Measurements from ENCODE around the gene GHDC. TPM values are rescaled to one million over a fixed set of nuclear protein-coding genes. Genes with fewer than 3 reads are reported as not detected.

The GHDC gene, protein sequence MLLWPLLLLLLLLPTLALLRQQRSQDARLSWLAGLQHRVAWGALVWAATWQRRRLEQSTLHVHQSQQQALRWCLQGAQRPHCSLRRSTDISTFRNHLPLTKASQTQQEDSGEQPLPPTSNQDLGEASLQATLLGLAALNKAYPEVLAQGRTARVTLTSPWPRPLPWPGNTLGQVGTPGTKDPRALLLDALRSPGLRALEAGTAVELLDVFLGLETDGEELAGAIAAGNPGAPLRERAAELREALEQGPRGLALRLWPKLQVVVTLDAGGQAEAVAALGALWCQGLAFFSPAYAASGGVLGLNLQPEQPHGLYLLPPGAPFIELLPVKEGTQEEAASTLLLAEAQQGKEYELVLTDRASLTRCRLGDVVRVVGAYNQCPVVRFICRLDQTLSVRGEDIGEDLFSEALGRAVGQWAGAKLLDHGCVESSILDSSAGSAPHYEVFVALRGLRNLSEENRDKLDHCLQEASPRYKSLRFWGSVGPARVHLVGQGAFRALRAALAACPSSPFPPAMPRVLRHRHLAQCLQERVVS
- total RNA-seq (2022; extraction: Qiagen RNA extraction; ENCODE audit: low read depth): 15.2 to 22.6 TPM (median 19.1 TPM) in 5 replicates

DNA sequence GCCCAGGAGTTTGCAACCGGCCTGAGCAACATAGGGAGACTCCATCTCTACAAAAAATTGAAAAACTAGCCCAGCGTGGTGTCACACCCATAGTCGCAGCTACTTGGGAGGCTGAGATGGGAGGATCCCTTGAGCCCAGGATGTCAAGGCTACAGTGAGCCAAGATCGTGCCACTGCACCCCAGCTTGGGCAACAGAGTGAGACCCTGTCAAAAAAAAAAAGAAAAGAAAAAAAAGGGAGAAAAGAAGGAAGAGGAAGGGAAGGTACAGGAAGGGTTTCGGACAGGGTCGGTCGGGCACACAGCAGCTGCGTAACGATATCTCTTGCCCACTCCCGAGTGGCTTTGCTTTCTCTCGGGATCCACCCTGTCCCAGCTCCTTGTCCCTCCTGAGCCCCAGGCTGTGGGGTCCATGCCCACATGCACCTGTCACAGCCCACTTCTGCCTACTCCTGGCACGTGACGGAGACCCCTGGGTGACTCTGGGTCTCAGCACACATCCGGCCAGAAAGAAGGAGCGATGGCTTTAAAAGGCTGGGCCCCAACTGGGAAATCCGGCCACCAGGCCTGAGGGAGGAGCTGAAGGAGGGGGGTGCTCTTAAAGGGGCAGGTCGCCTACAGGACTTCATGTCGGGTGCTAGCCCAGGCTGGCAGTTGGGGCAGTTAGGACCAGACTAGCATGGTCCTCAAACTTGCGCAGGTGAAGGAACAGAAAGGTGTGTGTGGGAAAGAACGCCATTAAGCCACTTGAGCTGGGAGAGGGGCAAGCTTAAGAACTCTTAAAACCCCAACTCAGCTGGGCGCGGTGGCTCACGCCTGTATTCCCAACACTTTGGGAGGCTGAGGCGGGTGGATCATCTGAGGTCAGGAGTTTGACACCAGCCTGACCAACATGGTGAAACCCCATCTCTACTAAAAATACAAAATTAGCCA, at the start of gene GHDC:
Gene GHDC (minus strand): TSS at position 526 of the 931 bp plus-strand sequence. CDS start 913 bp downstream, outside the sequence.

DNA sequence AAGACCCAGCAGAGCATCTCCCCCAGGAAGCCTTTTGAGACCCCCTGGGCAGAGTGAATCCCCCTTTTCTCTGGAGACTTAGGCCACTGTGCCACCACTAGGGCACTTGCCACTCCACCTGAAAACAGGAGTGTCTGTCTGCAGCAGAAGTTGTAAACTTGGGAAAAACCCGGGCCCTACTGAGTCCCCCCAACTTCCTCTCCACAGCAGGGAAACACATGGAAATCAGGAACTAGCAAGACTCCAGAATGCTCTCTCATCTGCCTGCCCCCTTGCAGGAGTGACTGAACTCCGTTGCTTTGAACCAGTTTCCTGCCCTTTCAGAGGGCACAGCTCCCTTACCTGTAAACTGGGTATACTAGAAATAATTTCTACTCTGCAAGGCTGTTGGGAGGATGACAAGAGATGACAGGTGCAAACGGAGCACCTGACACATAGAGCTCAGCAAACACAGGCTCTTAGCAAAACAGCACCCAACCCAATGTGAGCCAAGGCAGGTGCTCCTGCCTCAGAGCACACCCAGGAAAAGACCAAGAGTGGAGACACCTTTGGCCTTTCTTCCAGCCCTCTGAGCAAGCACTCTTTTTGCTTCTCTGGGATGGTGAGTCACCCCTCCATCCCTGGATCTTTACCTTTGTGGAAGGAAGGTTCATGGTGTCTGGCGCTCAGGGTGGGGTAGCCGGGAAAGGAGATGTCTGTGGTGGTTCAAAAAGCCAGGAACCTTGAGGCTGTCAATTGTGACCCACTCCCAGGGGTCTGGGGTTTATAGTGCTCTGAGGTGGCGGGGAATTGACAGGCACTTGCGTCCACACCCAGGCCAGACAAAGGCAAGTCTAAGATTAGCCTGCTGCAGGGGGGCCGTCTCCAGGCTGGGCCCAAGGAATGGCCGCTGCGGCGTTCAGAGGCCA, 9.3 kb downstream of the GHDC start, which contains the start of gene HCRT:
Gene HCRT (minus strand): TSS at position 740 of the 908 bp plus-strand sequence. CDS start 87 bp downstream, at position 653.

DNA sequence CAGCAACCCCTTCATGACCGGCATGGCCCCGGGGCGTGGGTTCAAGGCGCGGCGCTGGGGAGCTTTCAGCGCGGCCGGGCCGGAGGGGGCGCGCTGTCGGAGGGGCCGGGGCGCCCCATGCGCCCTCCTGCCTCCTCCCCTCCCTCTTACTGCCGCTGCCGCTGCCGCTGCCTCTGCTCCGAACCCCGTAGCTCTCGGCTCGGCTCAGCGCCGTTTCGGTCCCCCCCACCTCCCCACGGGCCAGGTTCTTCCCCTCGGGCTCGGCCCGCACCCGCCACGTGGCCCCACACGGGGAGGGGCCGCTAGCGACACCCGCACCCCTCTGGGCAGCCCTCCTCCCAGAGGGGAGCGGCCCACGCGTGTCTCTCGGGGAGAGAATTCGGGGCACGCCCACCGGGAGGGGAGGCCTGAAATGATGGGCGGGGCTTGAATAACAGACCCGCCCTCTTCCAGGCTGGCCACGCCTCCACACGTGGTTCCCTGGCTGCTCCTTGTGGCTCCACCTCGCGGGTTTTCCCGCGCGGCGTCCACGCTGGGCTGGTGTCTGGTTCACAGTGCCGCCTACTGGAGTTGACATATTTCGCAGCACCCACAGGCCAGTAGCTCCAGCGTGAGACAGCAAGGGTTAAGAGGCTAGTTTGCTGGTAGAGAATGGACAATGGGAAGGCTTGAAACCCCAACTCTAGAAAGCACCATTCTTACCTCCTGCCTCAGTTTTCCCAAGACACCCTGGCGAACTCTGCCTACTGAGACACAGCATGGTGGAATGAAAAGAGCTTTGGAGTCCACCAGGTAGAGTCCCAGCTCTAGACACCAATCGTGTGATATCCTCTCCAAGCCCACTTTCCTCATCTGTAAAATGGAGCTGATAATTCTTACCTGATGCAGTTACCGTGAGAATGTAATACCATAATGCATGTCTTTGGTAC, 13.1 kb downstream of the GHDC start, which contains the start of gene KCNH4:
Gene KCNH4 (minus strand): TSS at position 221 of the 929 bp plus-strand sequence. CDS start 197 bp downstream, at position 24.

Other genes starting within 250 kb of the GHDC start
- 54.4 to 72.8 TPM (median 69.7 TPM) in 5 replicates for gene CNP, start 227.7 kb downstream of the GHDC start, total RNA-seq (2022; extraction: Qiagen RNA extraction; ENCODE audit: low read depth)
- 119 to 139 TPM (median 130 TPM) in 5 replicates for gene DNAJC7, start 177.1 kb downstream of the GHDC start, total RNA-seq (2022; extraction: Qiagen RNA extraction; ENCODE audit: low read depth)
- 43.8 to 50.6 TPM (median 46.6 TPM) in 5 replicates for gene NKIRAS2, start 174.4 kb downstream of the GHDC start, total RNA-seq (2022; extraction: Qiagen RNA extraction; ENCODE audit: low read depth)
- 0.59 to 0.90 TPM (median 0.74 TPM) in 5 replicates for gene C17orf113, start 143.9 kb downstream of the GHDC start, total RNA-seq (2022; extraction: Qiagen RNA extraction; ENCODE audit: low read depth)
- 0.19 to 0.51 TPM (median 0.27 TPM) in 5 replicates for gene ZNF385C, start 96.0 kb downstream of the GHDC start, total RNA-seq (2022; extraction: Qiagen RNA extraction; ENCODE audit: low read depth)
- 0.31 to 0.62 TPM (median 0.50 TPM) in 5 replicates for gene DHX58, start 81.8 kb downstream of the GHDC start, total RNA-seq (2022; extraction: Qiagen RNA extraction; ENCODE audit: low read depth)
- gene KAT2A, start 73.1 kb downstream of the GHDC start, total RNA-seq (2022; extraction: Qiagen RNA extraction; ENCODE audit: low read depth): 34.9 to 53.3 TPM (median 48.7 TPM) in 5 replicates
- not detected in 5 replicates for gene HSPB9, start 71.7 kb downstream of the GHDC start, total RNA-seq (2022; extraction: Qiagen RNA extraction; ENCODE audit: low read depth)
- gene RAB5C, start 39.5 kb downstream of the GHDC start, total RNA-seq (2022; extraction: Qiagen RNA extraction; ENCODE audit: low read depth): 222 to 281 TPM (median 259 TPM) in 5 replicates
- 0.24 to 0.65 TPM (median 0.42 TPM) in 5 replicates for gene KCNH4, start 13.4 kb downstream of the GHDC start, total RNA-seq (2022; extraction: Qiagen RNA extraction; ENCODE audit: low read depth)
- gene HCRT, start 9.0 kb downstream of the GHDC start, total RNA-seq (2022; extraction: Qiagen RNA extraction; ENCODE audit: low read depth): 0.34 TPM in 1 of 5 replicates, not detected in the others
- 21.0 to 28.8 TPM (median 26.4 TPM) in 5 replicates for gene STAT5B, start 81.9 kb upstream of the GHDC start, total RNA-seq (2022; extraction: Qiagen RNA extraction; ENCODE audit: low read depth)
- gene STAT5A, start 94.0 kb upstream of the GHDC start, total RNA-seq (2022; extraction: Qiagen RNA extraction; ENCODE audit: low read depth): 4.7 to 7.6 TPM (median 5.6 TPM) in 5 replicates
- 75.3 to 78.0 TPM (median 76.5 TPM) in 5 replicates for gene STAT3, start 193.9 kb upstream of the GHDC start, total RNA-seq (2022; extraction: Qiagen RNA extraction; ENCODE audit: low read depth)
- 414 to 491 TPM (median 479 TPM) in 5 replicates for gene CAVIN1, start 228.8 kb upstream of the GHDC start, total RNA-seq (2022; extraction: Qiagen RNA extraction; ENCODE audit: low read depth)